HepG2 (cell line): ENCODE results near the gene PLEKHA6. TPM values are rescaled to one million over a fixed set of nuclear protein-coding genes. Genes with fewer than 3 reads are reported as not detected.
A peak's percentile ranks its signal among the peaks of the same experiment; 100 is the strongest.

ENCODE experiments used
- CCAR2 ChIP-seq: fragments of 200-400 bp; formaldehyde crosslinking; optimal IDR thresholded peaks from 2 replicates; pipeline ENCODE3; 2018; ENCODE audit warnings: low read depth, mild to moderate bottlenecking, low read length, moderate library complexity
- ELF4 ChIP-seq: sonication (generic); formaldehyde crosslinking; IDR thresholded peaks from 2 replicates; pipeline ENCODE4 v1.5.0; 2020; ENCODE audit warnings: missing genetic modification reagents, mild to moderate bottlenecking, moderate library complexity, borderline replicate concordance
- HOXD1 ChIP-seq: sonication (generic); formaldehyde crosslinking; IDR thresholded peaks from 2 replicates; pipeline ENCODE4 v1.5.0; 2020; ENCODE audit warnings: missing genetic modification reagents
- IRF2 ChIP-seq: IDR thresholded peaks from 2 replicates; pipeline ENCODE4 v1.6.1; 2018; ENCODE audit warnings: missing genetic modification reagents, missing compliant biosample characterization
- IRX3 ChIP-seq: sonication (generic); formaldehyde crosslinking; IDR thresholded peaks from 2 replicates; pipeline ENCODE4 v1.8.1; 2023; ENCODE audit warnings: mild to moderate bottlenecking, low read depth, missing genetic modification reagents, borderline replicate concordance
- ISX ChIP-seq: sonication (generic); formaldehyde crosslinking; conservative IDR thresholded peaks from 2 replicates; pipeline ENCODE4 v1.5.0; 2020; ENCODE audit warnings: missing genetic modification reagents
- NFYC ChIP-seq: IDR thresholded peaks from 2 replicates; pipeline ENCODE4 v1.6.1; 2016; ENCODE audit warnings: missing genetic modification reagents, missing compliant biosample characterization
- PCBP1 ChIP-seq: fragments of 200-400 bp; formaldehyde crosslinking; IDR thresholded peaks from 2 replicates; pipeline ENCODE4 v1.6.1; 2017; ENCODE audit warnings: mild to moderate bottlenecking, low read depth, low read length, borderline replicate concordance
- RELA ChIP-seq: sonication (generic); formaldehyde crosslinking; IDR thresholded peaks from 2 replicates; pipeline ENCODE4 v1.4.0; 2020; ENCODE audit warnings: missing genetic modification reagents
- SETDB1 ChIP-seq: sonication (generic); formaldehyde crosslinking; IDR thresholded peaks from 2 replicates; pipeline ENCODE4 v1.5.1; 2020; ENCODE audit warnings: missing genetic modification reagents, mild to moderate bottlenecking, borderline replicate concordance
- TIGD3 ChIP-seq: sonication (generic); formaldehyde crosslinking; IDR thresholded peaks from 2 replicates; pipeline ENCODE4 v1.5.1; 2020; ENCODE audit warnings: mild to moderate bottlenecking, missing genetic modification reagents, borderline replicate concordance
- ZKSCAN8 ChIP-seq: IDR thresholded peaks from 2 replicates; pipeline ENCODE4 v1.6.1; 2016; ENCODE audit warnings: borderline replicate concordance, missing genetic modification reagents, missing compliant biosample characterization
- ZMAT3 ChIP-seq: sonication (generic); formaldehyde crosslinking; conservative IDR thresholded peaks from 2 replicates; pipeline ENCODE4 v1.7.0; 2021; ENCODE audit warnings: missing genetic modification reagents
- ZNF224 ChIP-seq: sonication (generic); formaldehyde crosslinking; IDR thresholded peaks from 2 replicates; pipeline ENCODE4 v1.5.0; 2020; ENCODE audit warnings: mild to moderate bottlenecking, missing genetic modification reagents
- ZNF496 ChIP-seq: sonication (generic); formaldehyde crosslinking; IDR thresholded peaks from 2 replicates; pipeline ENCODE4 v1.8.1; 2023; ENCODE audit warnings: mild to moderate bottlenecking, moderate library complexity, missing genetic modification reagents; ENCODE audit not compliant: insufficient replicate concordance
- ZNF512B ChIP-seq: sonication (generic); formaldehyde crosslinking; IDR thresholded peaks from 2 replicates; pipeline ENCODE4 v1.5.1; 2020; ENCODE audit warnings: missing genetic modification reagents, mild to moderate bottlenecking, borderline replicate concordance
- ZNF746 ChIP-seq: sonication (generic); formaldehyde crosslinking; IDR thresholded peaks from 2 replicates; pipeline ENCODE4 v1.8.0; 2022; ENCODE audit warnings: mild to moderate bottlenecking, missing genetic modification reagents
- ZNF841 ChIP-seq: sonication (generic); formaldehyde crosslinking; IDR thresholded peaks from 2 replicates; pipeline ENCODE4 v1.8.1; 2023; ENCODE audit warnings: missing genetic modification reagents, borderline replicate concordance
- ZSCAN12 ChIP-seq: sonication (generic); formaldehyde crosslinking; IDR thresholded peaks from 2 replicates; pipeline ENCODE4 v1.9.0; 2021; ENCODE audit warnings: mild to moderate bottlenecking, missing genetic modification reagents
- polyA plus RNA-seq, 8 experiments: library from polyadenylated mRNA; depleted of rRNA in 3 of 8; stranded (reverse) in 7 of 8; unstranded in 1 of 8; fragments of >200 nt; fragmentation: Illumina TruSeq in 4 of 8; extraction: Trizol in 4 of 8; gene quantifications; 2 replicates each; pipeline versions ENCODE4 v1.2.1 to v1.2.3, GENCODE V29; 2011 to 2016; ENCODE audit warnings: low read depth in 4 of 8, missing spikeins in 1 of 8, mixed read lengths in 1 of 8; ENCODE audit not compliant: insufficient read depth in 1 of 8
- total RNA-seq, 5 experiments: library from RNA; depleted of rRNA; stranded (reverse); fragments of >200 nt; fragmentation: Illumina TruSeq; extraction: Trizol; gene quantifications; 2 replicates each; pipeline ENCODE4 v1.2.3, GENCODE V29; 2016; ENCODE audit warnings: low read depth in 1 of 5
- TF ChIP-seq, protein P1 (sequence below): sonication (generic); formaldehyde crosslinking; IDR thresholded peaks from 2 replicates; pipeline ENCODE4 v1.5.1; 2020; ENCODE audit warnings: missing genetic modification reagents, mild to moderate bottlenecking, borderline replicate concordance
- TF ChIP-seq, protein P2 (sequence below): sonication (generic); formaldehyde crosslinking; IDR thresholded peaks from 2 replicates; pipeline ENCODE4 v1.8.1; 2022; ENCODE audit warnings: mild to moderate bottlenecking, missing genetic modification reagents

PLEKHA6 gene
- total and polyA plus RNA-seq, 2 of the 13 experiments (the other 11 are each of a cell fraction or from before 2014, with no cell fraction given) = 5.3 to 11.4 TPM

DNA sequence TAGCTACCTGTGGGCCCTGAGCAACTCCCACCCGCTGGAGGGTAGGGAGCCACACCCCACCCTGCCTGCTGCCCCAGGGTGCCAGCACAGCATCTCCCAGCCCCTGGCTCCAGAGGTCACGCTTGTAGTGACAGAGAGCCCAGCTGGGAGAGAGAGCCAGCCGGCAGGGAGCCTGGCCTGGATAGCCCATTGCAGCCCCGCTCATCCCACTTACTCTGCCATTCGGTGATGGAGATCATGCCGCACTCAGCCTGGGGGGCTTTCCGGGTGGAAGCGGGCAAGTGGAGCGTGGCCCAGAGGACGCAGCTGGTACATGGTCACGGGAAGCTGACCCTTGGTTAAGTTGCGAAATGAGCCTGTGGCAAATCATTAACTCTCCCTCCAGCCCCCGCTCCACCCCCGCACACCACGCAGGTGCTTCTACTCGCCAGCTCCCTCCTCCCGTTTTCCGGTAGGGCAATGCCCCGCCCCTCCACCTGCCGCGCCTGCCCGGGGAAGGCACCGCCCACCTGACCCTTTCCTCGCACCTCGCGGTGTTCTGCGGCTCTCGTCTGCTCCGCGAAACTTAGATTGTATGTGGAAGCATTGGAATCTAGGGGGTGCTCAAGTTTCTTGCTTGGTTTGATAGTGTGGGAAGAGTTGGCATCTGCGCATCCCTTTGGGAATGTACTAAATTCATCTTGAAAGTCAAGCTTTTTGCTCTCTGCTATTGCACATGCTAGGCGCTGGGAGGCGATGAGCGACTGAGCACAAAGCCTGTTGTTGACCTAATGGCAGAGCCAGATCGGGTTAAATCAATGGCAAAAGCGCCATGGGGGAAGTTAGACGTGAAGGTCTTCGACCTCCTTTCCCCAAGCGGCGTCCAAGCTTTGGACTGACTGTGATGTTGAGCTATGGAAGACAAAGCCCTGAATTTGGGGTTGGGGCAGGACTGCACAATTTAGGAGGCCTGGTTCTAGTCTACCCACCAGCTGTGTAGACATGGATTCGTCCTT, 145.8 kb downstream of the PLEKHA6 start, which contains the start of gene GOLT1A (continued):
- TF ChIP-seq ZNF746 (CRISPR knock-in tag) (0 out of 2 replicates have a peak, but pooled peaks have one; percentile 13), ISX (CRISPR knock-in tag) (no peak), ZNF496 (CRISPR knock-in tag) (no peak), CCAR2 (no peak), ZSCAN12 (no peak), RELA (CRISPR knock-in tag) (no peak), ZNF224 (CRISPR knock-in tag) (peak; percentile 77; the same call in 1 of the 2 replicates), ZKSCAN8 (CRISPR knock-in tag) (peak; percentile 27; the same call in 1 of the 2 replicates), SETDB1 (CRISPR knock-in tag) (no peak), TIGD3 (CRISPR knock-in tag) (peak; percentile 70; the same call in 1 of the 2 replicates), ZNF512B (0 out of 2 replicates have a peak, but pooled peaks have one; percentile 27), IRF2 (CRISPR knock-in tag) (peak; percentile 89), NFYC (CRISPR knock-in tag) (peak; percentile 47), ZNF841 (no peak), ELF4 (peak; percentile 78; the same call in 1 of the 2 replicates), PCBP1 (0 out of 2 replicates have a peak, but pooled peaks have one; percentile 30), HOXD1 (CRISPR knock-in tag) (peak; percentile 41; the same call in 1 of the 2 replicates), ZMAT3 (CRISPR knock-in tag) (peak; percentile 57; the same call in 1 of the 2 replicates), IRX3 (CRISPR knock-in tag) (no peak)
- TF ChIP-seq, protein P1, sequence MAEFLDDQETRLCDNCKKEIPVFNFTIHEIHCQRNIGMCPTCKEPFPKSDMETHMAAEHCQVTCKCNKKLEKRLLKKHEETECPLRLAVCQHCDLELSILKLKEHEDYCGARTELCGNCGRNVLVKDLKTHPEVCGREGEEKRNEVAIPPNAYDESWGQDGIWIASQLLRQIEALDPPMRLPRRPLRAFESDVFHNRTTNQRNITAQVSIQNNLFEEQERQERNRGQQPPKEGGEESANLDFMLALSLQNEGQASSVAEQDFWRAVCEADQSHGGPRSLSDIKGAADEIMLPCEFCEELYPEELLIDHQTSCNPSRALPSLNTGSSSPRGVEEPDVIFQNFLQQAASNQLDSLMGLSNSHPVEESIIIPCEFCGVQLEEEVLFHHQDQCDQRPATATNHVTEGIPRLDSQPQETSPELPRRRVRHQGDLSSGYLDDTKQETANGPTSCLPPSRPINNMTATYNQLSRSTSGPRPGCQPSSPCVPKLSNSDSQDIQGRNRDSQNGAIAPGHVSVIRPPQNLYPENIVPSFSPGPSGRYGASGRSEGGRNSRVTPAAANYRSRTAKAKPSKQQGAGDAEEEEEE (CRISPR knock-in tag) = peak; percentile 61; the same call in 1 of the 2 replicates
- TF ChIP-seq, protein P2, sequence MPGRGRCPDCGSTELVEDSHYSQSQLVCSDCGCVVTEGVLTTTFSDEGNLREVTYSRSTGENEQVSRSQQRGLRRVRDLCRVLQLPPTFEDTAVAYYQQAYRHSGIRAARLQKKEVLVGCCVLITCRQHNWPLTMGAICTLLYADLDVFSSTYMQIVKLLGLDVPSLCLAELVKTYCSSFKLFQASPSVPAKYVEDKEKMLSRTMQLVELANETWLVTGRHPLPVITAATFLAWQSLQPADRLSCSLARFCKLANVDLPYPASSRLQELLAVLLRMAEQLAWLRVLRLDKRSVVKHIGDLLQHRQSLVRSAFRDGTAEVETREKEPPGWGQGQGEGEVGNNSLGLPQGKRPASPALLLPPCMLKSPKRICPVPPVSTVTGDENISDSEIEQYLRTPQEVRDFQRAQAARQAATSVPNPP = no peak
